OCI-LY3 (cell line): ENCODE data around the gene CNTNAP2.

Experiments used
- EZH2phosphoT487 ChIP-seq: fragments of 200-600 bp; shearing (Covaris generic); IDR thresholded peaks from 2 replicates; pipeline ENCODE4 v1.6.1; 2018; ENCODE audit warnings: antibody characterized with exemption, mixed run types, low read depth
- TF ChIP-seq, protein P1 (sequence below): fragments of 200-600, 300-600 bp; sonication (generic); IDR thresholded peaks from 2 replicates; pipeline ENCODE4 v1.5.1; 2014; ENCODE audit warnings: antibody characterized with exemption, low read length, low read depth

DNA sequence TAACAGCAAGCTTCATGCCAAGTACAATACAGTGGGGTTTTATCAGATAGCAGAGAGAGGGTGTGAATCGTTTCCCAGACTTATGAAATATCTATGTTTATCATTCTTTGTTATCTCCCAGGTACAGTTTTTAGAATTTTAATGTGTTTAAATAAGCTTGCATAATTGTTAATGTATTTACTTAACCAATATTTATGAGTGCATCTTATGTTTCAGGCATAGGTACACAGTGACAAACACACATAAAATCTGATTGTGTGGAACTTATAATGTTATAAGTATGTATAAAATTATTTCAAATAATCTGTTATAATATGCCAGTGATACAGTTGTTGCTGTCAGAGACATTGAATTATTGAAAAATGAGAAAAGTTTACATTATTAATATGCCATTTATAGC, 1462.5 kb downstream of the CNTNAP2 start:
- TF ChIP-seq, protein P1, sequence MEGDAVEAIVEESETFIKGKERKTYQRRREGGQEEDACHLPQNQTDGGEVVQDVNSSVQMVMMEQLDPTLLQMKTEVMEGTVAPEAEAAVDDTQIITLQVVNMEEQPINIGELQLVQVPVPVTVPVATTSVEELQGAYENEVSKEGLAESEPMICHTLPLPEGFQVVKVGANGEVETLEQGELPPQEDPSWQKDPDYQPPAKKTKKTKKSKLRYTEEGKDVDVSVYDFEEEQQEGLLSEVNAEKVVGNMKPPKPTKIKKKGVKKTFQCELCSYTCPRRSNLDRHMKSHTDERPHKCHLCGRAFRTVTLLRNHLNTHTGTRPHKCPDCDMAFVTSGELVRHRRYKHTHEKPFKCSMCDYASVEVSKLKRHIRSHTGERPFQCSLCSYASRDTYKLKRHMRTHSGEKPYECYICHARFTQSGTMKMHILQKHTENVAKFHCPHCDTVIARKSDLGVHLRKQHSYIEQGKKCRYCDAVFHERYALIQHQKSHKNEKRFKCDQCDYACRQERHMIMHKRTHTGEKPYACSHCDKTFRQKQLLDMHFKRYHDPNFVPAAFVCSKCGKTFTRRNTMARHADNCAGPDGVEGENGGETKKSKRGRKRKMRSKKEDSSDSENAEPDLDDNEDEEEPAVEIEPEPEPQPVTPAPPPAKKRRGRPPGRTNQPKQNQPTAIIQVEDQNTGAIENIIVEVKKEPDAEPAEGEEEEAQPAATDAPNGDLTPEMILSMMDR: no peak
- no peak for TF ChIP-seq EZH2phosphoT487
